Hematopoietic multipotent progenitor cell treated with erythropoietin and hydrocortisone succinate and interleukin-3 and kit ligand, for 17 days (in vitro differentiated cells): Measurements from ENCODE around the gene RPL21.
A peak's percentile ranks its signal among the peaks of the same experiment; 100 is the strongest.
"Not testable (repeated sequence)": the region's sequence is repeated elsewhere in the genome, so short reads cannot be mapped to it uniquely, and the experiment has no call there.

Experiments
- DNase-seq: peaks from one replicate; pipeline ENCODE4 v3.0.0-alpha.2; 2015; ENCODE audit warnings: low spot score

The RPL21 gene

GRCh38 chr13:27251166-27252091, at the start of gene RPL21:
Gene RPL21, plus strand, starts transcription at chr13:27251558. Its CDS starts 2,219 bp downstream, at chr13:27253777.
- DNase-seq: peak; percentile 97

- DNase-seq: no peak
Measured at GRCh38 chr13:27201661-27202060, 49.7 kb upstream of the RPL21 start.

DNA sequence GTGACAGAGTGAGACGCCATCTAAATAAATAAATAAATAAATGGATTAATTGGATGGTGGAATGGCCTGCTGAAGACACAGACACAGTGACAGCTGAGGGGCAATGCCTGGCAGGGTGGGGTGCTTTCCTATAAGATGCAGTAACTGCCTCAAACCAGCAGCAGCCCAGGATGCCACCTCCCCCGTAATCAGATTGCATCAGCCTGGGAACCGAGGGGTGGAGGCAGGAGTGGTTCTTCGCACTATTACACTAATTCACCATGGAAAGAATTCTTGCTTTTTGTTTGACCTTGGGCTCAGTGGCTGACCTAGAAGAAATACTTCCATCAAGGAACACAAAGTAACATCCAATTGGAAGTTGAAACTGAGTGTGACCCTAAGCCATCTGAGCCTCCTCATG, 48.2 kb upstream of the RPL21 start:
- DNase-seq: no peak

DNA sequence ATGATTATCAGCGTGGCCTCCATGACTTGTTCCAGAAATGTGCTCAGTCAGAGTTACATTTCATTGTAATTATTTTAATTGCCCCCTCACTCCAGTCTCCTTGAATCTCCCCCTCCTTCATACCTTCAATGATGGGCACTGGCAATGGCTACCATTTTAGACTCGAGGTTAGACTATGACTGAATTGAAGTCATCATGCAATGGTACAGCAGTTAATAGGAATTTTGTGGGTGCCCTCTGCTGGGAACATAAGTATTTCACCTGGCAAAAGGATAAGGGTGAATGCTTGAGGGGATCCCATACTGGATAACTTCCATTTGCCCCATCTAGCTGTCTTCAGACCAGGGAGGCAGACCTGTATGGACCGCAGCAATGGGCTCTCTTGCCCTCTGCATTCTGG, 47.5 kb upstream of the RPL21 start:
- peak; percentile 77 for DNase-seq

- no peak for DNase-seq
Measured at GRCh38 chr13:27208514-27208913, 42.8 kb upstream of the RPL21 start.

DNA sequence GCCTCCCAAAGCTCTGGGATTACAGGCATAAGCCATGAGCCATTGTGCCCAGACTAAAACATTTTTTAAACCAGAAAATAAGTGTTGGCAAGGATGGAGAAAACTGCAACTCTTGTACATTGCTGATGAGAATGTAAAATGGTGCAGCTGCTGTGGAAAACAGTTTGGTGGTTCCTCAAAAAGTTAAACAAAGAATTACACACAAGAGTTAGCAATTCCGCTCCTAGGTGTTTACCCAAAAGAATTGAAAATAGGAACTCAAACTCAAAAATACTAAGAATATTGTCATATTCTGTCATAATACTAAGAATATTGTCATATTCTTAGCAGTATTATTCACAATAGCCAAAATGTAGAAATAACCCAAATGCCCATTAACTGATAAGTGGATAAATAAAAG, 40.1 kb upstream of the RPL21 start:
- no peak for DNase-seq

GRCh38 chr13:27211771-27212364, 39.5 kb upstream of the RPL21 start:
- DNase-seq: no peak

DNA sequence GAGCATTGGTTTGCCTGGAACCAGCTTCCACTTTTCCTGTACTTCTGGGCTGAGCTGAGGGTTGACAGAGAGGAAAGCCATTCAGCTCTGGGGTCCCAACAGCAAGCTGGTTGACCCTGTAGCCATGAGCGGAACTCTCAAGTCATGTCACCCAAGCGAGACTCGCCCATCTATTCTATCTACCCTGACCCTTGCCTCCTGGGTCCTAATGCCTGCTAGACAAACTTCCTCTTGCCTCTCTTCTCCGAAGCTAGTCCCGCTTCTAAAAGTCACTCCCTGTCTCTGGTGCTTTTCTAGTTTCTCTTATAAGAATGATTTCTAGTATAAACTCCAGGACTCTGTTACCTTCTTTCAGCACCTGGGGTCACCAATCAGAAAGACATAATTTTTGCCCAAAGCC, 38.0 kb upstream of the RPL21 start:
- DNase-seq: not testable (repeated sequence)

DNA sequence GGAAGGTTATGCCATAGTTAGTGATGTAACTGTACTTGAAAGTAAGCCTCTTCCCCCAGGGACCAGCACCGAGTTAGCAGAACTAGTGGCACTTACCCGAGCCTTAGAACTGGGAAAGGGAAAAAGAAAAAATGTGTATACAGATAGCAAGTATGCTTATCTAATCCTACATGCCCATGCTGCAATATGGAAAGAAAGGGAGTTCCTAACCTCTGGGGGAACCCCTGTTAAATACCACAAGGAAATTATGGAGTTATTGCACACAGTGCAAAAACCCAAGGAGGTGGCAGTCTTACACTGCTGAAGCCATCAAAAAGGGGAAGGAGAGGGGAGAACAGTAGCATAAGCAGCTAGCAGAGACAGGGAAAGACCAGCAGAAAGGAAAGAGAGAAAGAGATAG, 33.6 kb upstream of the RPL21 start:
- not testable (repeated sequence) for DNase-seq

DNA sequence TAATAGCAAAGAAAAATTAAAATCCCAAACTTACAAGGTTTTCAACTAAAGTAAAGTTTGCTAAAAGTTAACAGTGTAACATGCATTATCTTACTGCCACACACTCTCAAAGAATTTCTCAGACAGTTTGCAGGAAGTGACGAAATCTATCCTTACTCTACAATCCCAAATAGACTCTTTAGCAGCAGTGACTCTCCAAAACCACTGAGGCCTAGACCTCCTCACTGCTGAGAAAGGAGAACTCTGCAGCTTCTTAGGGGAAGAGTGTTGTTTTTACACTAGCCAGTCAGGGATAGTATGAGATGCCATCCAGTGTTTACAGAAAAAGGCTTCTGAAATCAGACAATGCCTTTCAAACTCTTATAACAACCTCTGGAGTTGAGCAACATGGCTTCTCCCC, 32.5 kb upstream of the RPL21 start:
- not testable (repeated sequence) for DNase-seq

DNA sequence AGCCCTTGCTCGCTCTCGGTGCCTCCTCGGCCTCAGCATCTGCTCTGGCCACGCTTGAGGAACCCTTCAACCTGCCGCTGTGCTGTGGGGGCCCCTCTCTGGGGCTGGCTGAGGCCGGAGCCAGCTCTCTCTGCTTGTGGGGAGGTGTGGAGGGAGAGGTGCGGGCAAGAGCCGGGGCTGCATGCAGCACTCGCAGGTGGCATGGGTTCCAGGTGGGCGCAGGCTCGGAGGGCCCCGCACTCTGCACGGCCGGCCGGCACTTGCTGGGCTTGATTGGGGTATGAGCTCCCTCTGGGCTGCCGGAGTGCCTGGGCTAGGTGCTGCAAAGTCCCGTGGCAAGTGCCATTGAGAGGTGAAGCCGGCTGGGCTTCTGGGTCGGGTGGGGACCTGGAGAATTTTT, 31.7 kb upstream of the RPL21 start:
- no peak for DNase-seq

GRCh38 chr13:27222100-27222499, 29.3 kb upstream of the RPL21 start:
- DNase-seq: not testable (repeated sequence)

DNA sequence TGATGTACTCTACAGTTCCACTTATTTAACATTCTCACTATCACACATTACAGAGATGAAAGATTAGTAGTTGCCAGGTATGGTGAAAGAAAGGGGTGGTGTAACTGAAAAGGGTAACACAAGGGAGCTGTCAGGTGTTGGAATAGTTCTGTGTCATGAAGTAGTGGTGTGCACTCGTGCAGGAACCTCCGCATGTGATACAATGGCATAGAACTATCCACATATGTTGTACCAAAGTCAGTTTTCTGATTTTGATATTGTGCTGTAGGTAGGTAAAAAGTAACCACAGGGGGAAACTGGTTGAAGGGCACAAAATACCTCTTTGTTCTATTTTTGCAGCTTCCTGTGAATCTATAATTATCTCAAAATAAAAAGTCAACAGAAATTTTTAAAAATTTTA, 24.4 kb upstream of the RPL21 start:
- DNase-seq: no peak

DNA sequence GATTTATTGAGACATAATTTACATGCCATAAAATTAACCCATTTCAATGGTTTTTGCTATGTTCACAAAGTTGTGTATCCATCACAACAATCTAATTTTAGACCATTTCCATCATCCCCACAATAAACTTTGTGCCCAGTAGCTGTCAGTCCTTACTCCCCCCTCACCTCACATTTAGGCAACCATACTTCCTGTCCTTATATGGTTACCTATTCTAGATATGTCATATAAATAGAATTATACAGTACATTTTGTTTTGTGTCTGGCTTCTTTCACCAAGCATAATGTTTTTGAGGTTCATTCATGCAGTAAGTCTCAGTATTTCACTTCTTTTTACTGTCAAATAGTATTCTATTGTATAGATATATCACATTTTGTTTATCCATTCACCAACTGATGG, 23.2 kb upstream of the RPL21 start:
- DNase-seq: no peak

DNA sequence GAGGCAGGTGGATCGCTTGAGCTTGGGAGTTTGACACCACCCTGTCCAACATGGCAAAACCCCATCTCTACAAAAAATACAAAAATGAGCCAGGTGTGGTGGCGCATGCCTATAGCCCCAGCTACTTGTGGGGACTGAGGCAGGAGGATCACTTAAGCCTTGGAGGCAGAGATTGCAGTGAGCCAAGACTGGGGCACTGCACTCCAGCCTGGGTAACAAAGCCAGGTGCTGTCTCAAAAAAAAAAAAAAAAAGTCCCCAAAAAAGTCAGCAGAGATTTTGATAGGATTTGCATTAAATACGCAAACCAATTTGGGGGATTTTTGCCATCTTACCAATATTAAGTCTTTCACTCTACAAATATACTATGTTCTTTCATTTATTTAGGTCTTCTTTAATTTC, 21.7 kb upstream of the RPL21 start:
- DNase-seq: no peak

DNA sequence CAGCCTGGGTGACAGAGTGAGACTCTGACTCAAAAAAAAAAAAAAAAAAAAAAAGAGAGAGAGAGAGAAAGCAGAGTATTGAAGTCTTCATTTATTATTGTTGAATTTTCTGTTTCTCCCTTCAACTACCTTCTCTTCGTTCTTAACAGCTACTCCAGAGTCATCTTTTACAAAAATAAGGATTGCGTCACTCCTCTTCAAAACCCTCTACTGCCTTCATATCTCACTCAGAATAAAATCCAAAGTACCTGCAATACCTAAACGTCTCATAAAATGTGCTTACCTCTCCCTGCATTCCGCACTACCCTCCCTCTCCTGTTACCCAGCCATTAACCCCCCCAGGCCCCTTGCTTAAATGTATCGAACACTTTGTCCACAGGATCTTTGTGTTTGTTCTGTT, 17.4 kb upstream of the RPL21 start:
- DNase-seq: no peak

DNA sequence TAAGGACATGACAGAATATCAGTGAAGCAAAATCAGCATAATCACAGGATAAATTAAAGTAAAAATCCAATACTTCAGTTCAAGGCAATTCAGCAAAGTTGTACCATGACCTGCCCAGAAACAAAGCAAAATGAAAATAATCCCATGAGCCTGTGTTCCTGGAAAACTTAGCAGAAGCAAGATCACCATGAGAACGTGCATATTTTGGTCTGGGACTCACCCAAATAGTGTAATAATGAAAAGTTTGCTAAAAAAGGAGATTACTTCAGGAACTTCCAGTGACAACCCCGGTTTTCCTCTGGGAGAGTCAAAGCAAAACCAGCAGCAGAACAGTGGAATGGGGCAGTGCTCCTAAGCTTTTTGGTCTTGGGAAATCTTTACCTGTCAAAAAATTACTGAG, 14.9 kb upstream of the RPL21 start:
- DNase-seq: no peak

DNA sequence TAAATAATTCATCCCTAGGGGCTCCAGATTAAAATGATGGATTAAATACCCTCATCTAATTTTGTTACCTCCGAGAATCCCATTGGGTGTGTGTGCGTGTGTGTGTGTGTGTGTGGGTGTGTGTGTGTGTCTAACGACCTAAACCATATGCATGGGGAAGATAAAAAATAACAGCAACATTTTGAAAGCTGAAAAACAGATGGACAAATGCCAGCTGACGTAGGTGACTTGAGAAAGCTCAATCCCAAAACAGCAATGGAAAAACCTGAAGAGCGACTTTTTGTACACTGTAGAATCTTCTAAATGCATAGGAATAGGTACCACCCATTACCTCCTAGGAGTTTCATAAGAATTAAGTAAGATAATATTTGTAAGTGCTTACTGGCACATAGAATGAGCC, 8.7 kb upstream of the RPL21 start:
- peak; percentile 94 for DNase-seq

DNA sequence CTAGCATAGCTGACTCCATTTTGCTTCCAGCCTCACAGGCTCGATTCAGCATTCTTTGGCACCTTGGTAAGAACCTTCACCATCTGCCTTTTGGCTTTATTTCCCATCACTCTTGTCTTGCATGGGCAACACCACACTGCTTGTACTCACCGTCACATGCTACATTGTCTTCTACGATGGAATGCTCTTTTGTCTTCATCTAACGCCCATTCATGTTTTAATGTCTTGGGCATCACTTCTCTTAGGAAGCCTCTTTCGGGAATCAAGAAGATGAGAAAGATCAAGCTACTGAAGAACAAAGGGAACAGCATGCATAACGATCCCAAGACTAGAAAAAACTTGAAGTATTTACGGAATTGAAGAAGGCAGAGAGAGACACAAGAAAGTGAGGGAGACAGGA, 5.7 kb upstream of the RPL21 start:
- DNase-seq: no peak

- no peak for DNase-seq
Measured at GRCh38 chr13:27250833-27251165, 559 bp upstream of the RPL21 start.

- peak; percentile 48 for DNase-seq
Measured at GRCh38 chr13:27252467-27252866, 1.1 kb downstream of the RPL21 start.

GRCh38 chr13:27257233-27257568, 5.8 kb downstream of the RPL21 start:
- no peak for DNase-seq

DNA sequence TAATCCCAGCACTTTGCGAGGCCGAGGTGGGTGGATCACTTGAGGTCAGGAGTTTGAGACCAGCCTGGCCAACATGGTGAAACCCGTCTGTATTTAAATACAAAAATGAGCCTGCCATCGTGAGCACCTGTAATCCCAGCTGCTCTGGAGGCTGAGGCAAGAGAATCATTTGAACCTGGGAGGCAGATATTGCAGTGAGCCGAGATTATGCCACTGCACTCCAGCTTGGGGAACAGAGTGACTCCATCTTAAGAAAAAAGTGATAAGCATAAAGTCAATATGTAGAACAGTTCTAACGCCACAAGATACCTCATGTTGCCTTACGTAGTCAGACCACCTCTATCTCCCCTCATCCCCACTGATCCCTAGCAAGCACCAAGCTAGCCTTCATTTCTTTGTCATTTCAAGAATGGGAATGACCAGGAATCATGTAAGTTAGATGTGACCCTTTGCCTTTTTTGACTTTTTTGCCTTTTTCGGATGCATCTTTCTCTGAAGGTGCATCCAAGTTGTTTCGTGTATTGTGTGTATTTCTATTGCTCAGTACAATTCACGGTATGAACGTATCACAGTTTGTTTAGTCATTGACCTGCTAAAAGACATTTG, 6.4 kb downstream of the RPL21 start:
- no peak for DNase-seq
